Breast epithelium (tissue), 4 donors: ENCODE data around the gene ASTN2. TPM values are rescaled to one million over a fixed set of nuclear protein-coding genes. Genes with fewer than 3 reads are reported as not detected.

Experiments
- DNase-seq, 2 donors: peaks; one replicate each; pipeline ENCODE4 v3.0.0-alpha.2; 2019; ENCODE audit warnings: low spot score in 2 of 2
- H3K27ac ChIP-seq, 2 donors: fragments of 200-600 bp; sonication (generic) in 1 of 2; one replicate each; pipeline ENCODE4 v1.5.1; 2016 to 2019; ENCODE audit warnings: mild to moderate bottlenecking in 1 of 2
- H3K27me3 ChIP-seq, 2 donors: fragments of 200-600 bp; sonication (generic) in 1 of 2; one replicate each; pipeline versions ENCODE4 v1.5.1 to v1.6.0; 2017 to 2019; ENCODE audit warnings: control low read depth in 1 of 2, mild to moderate bottlenecking in 1 of 2
- H3K36me3 ChIP-seq: fragments of 200-600 bp; one replicate; pipeline ENCODE4 v1.5.1; 2019
- H3K4me1 ChIP-seq, 2 donors: fragments of 200-600 bp; sonication (generic); one replicate each; pipeline ENCODE4 v1.5.1; 2016 to 2019; ENCODE audit warnings: control low read depth in 1 of 2
- H3K4me3 ChIP-seq, 3 donors: fragments of 200-600 bp; sonication (generic); 1 replicate in 2 of 3; 2 replicates in 1 of 3; pipeline ENCODE4 v1.5.1; 2016 to 2019; ENCODE audit warnings: mild to moderate bottlenecking in 3 of 3, moderate library complexity in 2 of 3
- H3K9me3 ChIP-seq, 2 donors: fragments of 200-600 bp; sonication (generic) in 1 of 2; one replicate each; pipeline ENCODE4 v1.5.1; 2016 to 2019; ENCODE audit warnings: control low read depth in 1 of 2
- CTCF ChIP-seq, 3 donors: fragments of 450-650 bp; IDR thresholded peaks; one replicate each; pipeline ENCODE4 v1.5.1; 2016 to 2017; ENCODE audit warnings: antibody characterized with exemption in 3 of 3, mild to moderate bottlenecking in 3 of 3, moderate library complexity in 3 of 3
- POLR2A ChIP-seq: fragments of 450-650 bp; IDR thresholded peaks from one replicate; pipeline ENCODE4 v1.6.1; 2016; ENCODE audit warnings: antibody characterized with exemption, mild to moderate bottlenecking, moderate library complexity
- POLR2AphosphoS5 ChIP-seq, 3 donors: sonication (generic); formaldehyde crosslinking; IDR thresholded peaks; one replicate each; pipeline ENCODE4 v1.6.1; 2017; ENCODE audit warnings: antibody characterized with exemption in 3 of 3
- intact Hi-C: fragments of 100-400 bp; cut with DNase I; formaldehyde crosslinking; loops from one replicate; pipeline ENCODE4 v1.15.1; 2023; ENCODE audit warnings: low total_unique reads
- total RNA-seq, 3 donors: library from RNA; depleted of rRNA; stranded (reverse); fragments of >200 nt; gene quantifications; one replicate each; pipeline ENCODE4 v1.1.0, GENCODE V29; 2016

Gene ASTN2
- total RNA-seq, 3 donors from 2014 or later: 9.1 to 13.8 (median 9.8) TPM

GRCh38 chr9:116821633-116822229 lies 593.1 kb downstream of the ASTN2 start:
- Histone ChIP-seq H3K36me3 (no peaks in the 10 kb centered on the region), H3K4me1 (no peaks in the 10 kb centered on the region), H3K4me3 (no peak overlapping the region), H3K27me3 (no peaks in the 10 kb centered on the region), H3K27ac (no peak overlapping the region), H3K9me3 (no peaks in the 10 kb centered on the region)
- intact Hi-C loops: no loop called here
- no peak for TF ChIP-seq POLR2A
- no peak for DNase-seq

GRCh38 chr9:116819116-116819515 lies 595.7 kb downstream of the ASTN2 start:
- no peak for DNase-seq
- no peak for TF ChIP-seq POLR2AphosphoS5 (IDR thresholded peaks at IDR 0.05)
- TF ChIP-seq POLR2A: no peak
- no peak for TF ChIP-seq CTCF (IDR thresholded peaks at IDR 0.05)
- intact Hi-C loops: no loop called here
- Histone ChIP-seq H3K27ac (no peak overlapping the region), H3K4me1 (no peaks in the 10 kb centered on the region), H3K9me3 (no peaks in the 10 kb centered on the region), H3K27me3 (no peaks in the 10 kb centered on the region), H3K4me3 (no peak overlapping the region), H3K36me3 (no peaks in the 10 kb centered on the region)

GRCh38 chr9:116817762-116818161 lies 597.1 kb downstream of the ASTN2 start:
- intact Hi-C loops: no loop called here

GRCh38 chr9:116816484-116816883 lies 598.4 kb downstream of the ASTN2 start:
- Histone ChIP-seq H3K4me1 (no peaks in the 10 kb centered on the region), H3K36me3 (no peaks in the 10 kb centered on the region), H3K9me3 (no peaks in the 10 kb centered on the region), H3K27ac (no peak overlapping the region), H3K27me3 (no peaks in the 10 kb centered on the region), H3K4me3 (no peak overlapping the region)
- TF ChIP-seq POLR2AphosphoS5 (IDR thresholded peaks at IDR 0.05) (no peak), POLR2A (no peak), CTCF (IDR thresholded peaks at IDR 0.05) (no peak)
- intact Hi-C loops: no loop called here
- no peak for DNase-seq

More at GRCh38 chr9:116817762-116818161, 597.1 kb downstream of the ASTN2 start:
- TF ChIP-seq CTCF (IDR thresholded peaks at IDR 0.05) (no peak), POLR2A (no peak), POLR2AphosphoS5 (IDR thresholded peaks at IDR 0.05) (no peak)
- no peaks in the 10 kb centered on the region for H3K27me3 ChIP-seq
- H3K9me3 ChIP-seq: no peaks in the 10 kb centered on the region
- H3K4me3 ChIP-seq: no peak overlapping the region
- no peaks in the 10 kb centered on the region for H3K36me3 ChIP-seq
- DNase-seq: no peak
- no peaks in the 10 kb centered on the region for H3K4me1 ChIP-seq
- no peak overlapping the region for H3K27ac ChIP-seq

- Histone ChIP-seq H3K4me3 (no peak overlapping the region), H3K4me1 (no peaks in the 10 kb centered on the region), H3K9me3 (no peaks in the 10 kb centered on the region), H3K27ac (no peak overlapping the region), H3K36me3 (no peaks in the 10 kb centered on the region), H3K27me3 (no peaks in the 10 kb centered on the region)
- TF ChIP-seq CTCF (IDR thresholded peaks at IDR 0.05): no peak
- no peak for DNase-seq
- intact Hi-C loops: no loop called here
Measured at GRCh38 chr9:116815835-116816234, 599.0 kb downstream of the ASTN2 start.

GRCh38 chr9:116813031-116813300 lies 601.9 kb downstream of the ASTN2 start:
- Histone ChIP-seq H3K4me1 (no peaks in the 10 kb centered on the region), H3K27me3 (no peaks in the 10 kb centered on the region), H3K9me3 (no peaks in the 10 kb centered on the region), H3K27ac (no peak overlapping the region), H3K4me3 (no peak overlapping the region), H3K36me3 (no peaks in the 10 kb centered on the region)
- DNase-seq: no peak
- intact Hi-C loops: no loop called here
- TF ChIP-seq POLR2AphosphoS5 (IDR thresholded peaks at IDR 0.05): no peak
- no peak for TF ChIP-seq POLR2A
- no peak for TF ChIP-seq CTCF (IDR thresholded peaks at IDR 0.05)
